Measurements from ENCODE around the gene TMEM37. TPM values are rescaled to one million over a fixed set of nuclear protein-coding genes. Genes with fewer than 3 reads are reported as not detected.
A peak's percentile ranks its signal among the peaks of the same experiment; 100 is the strongest.

Gene TMEM37
- total and polyA plus RNA-seq, 9 of the 15 experiments (the other 6 are each of a cell fraction or from before 2014, with no cell fraction given) = 0.03 to 0.64 (median 0.31) TPM; not detected in 1

- TF ChIP-seq, protein P1, sequence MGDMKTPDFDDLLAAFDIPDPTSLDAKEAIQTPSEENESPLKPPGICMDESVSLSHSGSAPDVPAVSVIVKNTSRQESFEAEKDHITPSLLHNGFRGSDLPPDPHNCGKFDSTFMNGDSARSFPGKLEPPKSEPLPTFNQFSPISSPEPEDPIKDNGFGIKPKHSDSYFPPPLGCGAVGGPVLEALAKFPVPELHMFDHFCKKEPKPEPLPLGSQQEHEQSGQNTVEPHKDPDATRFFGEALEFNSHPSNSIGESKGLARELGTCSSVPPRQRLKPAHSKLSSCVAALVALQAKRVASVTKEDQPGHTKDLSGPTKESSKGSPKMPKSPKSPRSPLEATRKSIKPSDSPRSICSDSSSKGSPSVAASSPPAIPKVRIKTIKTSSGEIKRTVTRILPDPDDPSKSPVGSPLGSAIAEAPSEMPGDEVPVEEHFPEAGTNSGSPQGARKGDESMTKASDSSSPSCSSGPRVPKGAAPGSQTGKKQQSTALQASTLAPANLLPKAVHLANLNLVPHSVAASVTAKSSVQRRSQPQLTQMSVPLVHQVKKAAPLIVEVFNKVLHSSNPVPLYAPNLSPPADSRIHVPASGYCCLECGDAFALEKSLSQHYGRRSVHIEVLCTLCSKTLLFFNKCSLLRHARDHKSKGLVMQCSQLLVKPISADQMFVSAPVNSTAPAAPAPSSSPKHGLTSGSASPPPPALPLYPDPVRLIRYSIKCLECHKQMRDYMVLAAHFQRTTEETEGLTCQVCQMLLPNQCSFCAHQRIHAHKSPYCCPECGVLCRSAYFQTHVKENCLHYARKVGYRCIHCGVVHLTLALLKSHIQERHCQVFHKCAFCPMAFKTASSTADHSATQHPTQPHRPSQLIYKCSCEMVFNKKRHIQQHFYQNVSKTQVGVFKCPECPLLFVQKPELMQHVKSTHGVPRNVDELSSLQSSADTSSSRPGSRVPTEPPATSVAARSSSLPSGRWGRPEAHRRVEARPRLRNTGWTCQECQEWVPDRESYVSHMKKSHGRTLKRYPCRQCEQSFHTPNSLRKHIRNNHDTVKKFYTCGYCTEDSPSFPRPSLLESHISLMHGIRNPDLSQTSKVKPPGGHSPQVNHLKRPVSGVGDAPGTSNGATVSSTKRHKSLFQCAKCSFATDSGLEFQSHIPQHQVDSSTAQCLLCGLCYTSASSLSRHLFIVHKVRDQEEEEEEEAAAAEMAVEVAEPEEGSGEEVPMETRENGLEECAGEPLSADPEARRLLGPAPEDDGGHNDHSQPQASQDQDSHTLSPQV (IDR thresholded peaks at IDR 0.05) = no peak
- TF ChIP-seq, protein P2, sequence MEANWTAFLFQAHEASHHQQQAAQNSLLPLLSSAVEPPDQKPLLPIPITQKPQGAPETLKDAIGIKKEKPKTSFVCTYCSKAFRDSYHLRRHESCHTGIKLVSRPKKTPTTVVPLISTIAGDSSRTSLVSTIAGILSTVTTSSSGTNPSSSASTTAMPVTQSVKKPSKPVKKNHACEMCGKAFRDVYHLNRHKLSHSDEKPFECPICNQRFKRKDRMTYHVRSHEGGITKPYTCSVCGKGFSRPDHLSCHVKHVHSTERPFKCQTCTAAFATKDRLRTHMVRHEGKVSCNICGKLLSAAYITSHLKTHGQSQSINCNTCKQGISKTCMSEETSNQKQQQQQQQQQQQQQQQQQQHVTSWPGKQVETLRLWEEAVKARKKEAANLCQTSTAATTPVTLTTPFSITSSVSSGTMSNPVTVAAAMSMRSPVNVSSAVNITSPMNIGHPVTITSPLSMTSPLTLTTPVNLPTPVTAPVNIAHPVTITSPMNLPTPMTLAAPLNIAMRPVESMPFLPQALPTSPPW (CRISPR knock-in tag; IDR thresholded peaks at IDR 0.05) = peak; percentile 94
- no peak for TF ChIP-seq OTX1 (CRISPR knock-in tag; IDR thresholded peaks at IDR 0.05)
- no peak for TF ChIP-seq CREB1 (IDR thresholded peaks at IDR 0.05)
- no peak for TF ChIP-seq CREB1 (CRISPR knock-in tag; IDR thresholded peaks at IDR 0.05)
- peak; percentile 3; the same call in 1 of the 2 replicates for TF ChIP-seq CBFA2T3 (IDR thresholded peaks at IDR 0.05)
- TF ChIP-seq L3MBTL2 (IDR thresholded peaks at IDR 0.05) = 0 out of 2 replicates have a peak, but pooled peaks have one; percentile 40
- peak; percentile 18; the same call in 1 of the 2 replicates for TF ChIP-seq NCOR1 (IDR thresholded peaks at IDR 0.05)
- TF ChIP-seq, protein P3, sequence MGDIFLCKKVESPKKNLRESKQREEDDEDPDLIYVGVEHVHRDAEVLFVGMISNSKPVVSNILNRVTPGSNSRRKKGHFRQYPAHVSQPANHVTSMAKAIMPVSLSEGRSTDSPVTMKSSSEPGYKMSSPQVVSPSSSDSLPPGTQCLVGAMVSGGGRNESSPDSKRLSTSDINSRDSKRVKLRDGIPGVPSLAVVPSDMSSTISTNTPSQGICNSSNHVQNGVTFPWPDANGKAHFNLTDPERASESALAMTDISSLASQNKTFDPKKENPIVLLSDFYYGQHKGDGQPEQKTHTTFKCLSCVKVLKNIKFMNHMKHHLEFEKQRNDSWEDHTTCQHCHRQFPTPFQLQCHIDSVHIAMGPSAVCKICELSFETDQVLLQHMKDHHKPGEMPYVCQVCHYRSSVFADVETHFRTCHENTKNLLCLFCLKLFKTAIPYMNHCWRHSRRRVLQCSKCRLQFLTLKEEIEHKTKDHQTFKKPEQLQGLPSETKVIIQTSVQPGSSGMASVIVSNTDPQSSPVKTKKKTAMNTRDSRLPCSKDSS (IDR thresholded peaks at IDR 0.05; ENCODE audit: low read depth, partially characterized antibody) = no peak
- TF ChIP-seq NR2C2 (CRISPR knock-in tag; IDR thresholded peaks at IDR 0.05) = no peak
- peak; percentile 70 for TF ChIP-seq NR2C2 (tag; IDR thresholded peaks at IDR 0.05)
- TF ChIP-seq HNRNPUL1 (IDR thresholded peaks at IDR 0.05; ENCODE audit: low read length) = no peak
- TF ChIP-seq ZC3H8 (IDR thresholded peaks at IDR 0.05) = no peak
- TF ChIP-seq RHOXF2B (CRISPR knock-in tag; conservative IDR thresholded peaks at IDR 0.05) = no peak
- TF ChIP-seq ZKSCAN1 (IDR thresholded peaks at IDR 0.05; ENCODE audit: low read depth, low read length) = no peak
- no peak for TF ChIP-seq E2F8 (IDR thresholded peaks at IDR 0.05; ENCODE audit: low read depth, partially characterized antibody)
- TF ChIP-seq TAF1 (IDR thresholded peaks at IDR 0.05; ENCODE audit: control insufficient read depth, extremely low read depth, insufficient read depth, low read length, severe bottlenecking) = peak; percentile 21
- TF ChIP-seq HMGN3 (IDR thresholded peaks at IDR 0.05; ENCODE audit: borderline replicate concordance, extremely low read depth, insufficient read length, low read depth, low read length) = peak; percentile 74
Observed at GRCh38 chr2:119431155-119431975, at the start of gene TMEM37 (continued).

Data from K562 (cell line).